Osteocyte (in vitro differentiated cells): ENCODE results near the gene HSD11B1L. TPM values are rescaled to one million over a fixed set of nuclear protein-coding genes. Genes with fewer than 3 reads are reported as not detected.

Source experiments
- DNase-seq: peaks from one replicate; pipeline ENCODE4 v3.0.0; 2021; ENCODE audit warnings: mixed read lengths; ENCODE audit not compliant: unreplicated experiment; ENCODE audit errors: extremely low spot score
- H3K27ac Mint-ChIP-seq: one replicate; pipeline ENCODE4 v1.8.0; 2021; ENCODE audit warnings: mild to moderate bottlenecking, mixed read lengths; ENCODE audit not compliant: unreplicated experiment
- H3K27me3 Mint-ChIP-seq: one replicate; pipeline ENCODE4 v1.8.0; 2021; ENCODE audit warnings: mixed read lengths; ENCODE audit not compliant: unreplicated experiment
- H3K36me3 Mint-ChIP-seq: one replicate; pipeline ENCODE4 v1.8.0; 2021; ENCODE audit warnings: mixed read lengths; ENCODE audit not compliant: unreplicated experiment
- H3K4me1 Mint-ChIP-seq: one replicate; pipeline ENCODE4 v1.8.0; 2021; ENCODE audit warnings: mixed read lengths; ENCODE audit not compliant: unreplicated experiment
- H3K4me3 Mint-ChIP-seq: one replicate; pipeline ENCODE4 v1.8.0; 2021; ENCODE audit warnings: mild to moderate bottlenecking, moderate library complexity, mixed read lengths; ENCODE audit not compliant: unreplicated experiment
- H3K9me3 Mint-ChIP-seq: one replicate; pipeline ENCODE4 v1.8.0; 2021; ENCODE audit warnings: mixed read lengths; ENCODE audit not compliant: unreplicated experiment
- total RNA-seq: library from RNA; stranded (reverse); gene quantifications from 2 replicates; pipeline ENCODE4 v1.2.1, GENCODE V29; 2021
- TF ChIP-seq, protein P1 (sequence below): fragments of 200-600 bp; sonication (generic); IDR thresholded peaks from 2 replicates; pipeline ENCODE4 v1.5.0; 2021; ENCODE audit warnings: antibody characterized with exemption, mild to moderate bottlenecking, moderate library complexity

The HSD11B1L gene
- total RNA-seq, 1 donor from 2014 or later: 10.7 TPM

DNA sequence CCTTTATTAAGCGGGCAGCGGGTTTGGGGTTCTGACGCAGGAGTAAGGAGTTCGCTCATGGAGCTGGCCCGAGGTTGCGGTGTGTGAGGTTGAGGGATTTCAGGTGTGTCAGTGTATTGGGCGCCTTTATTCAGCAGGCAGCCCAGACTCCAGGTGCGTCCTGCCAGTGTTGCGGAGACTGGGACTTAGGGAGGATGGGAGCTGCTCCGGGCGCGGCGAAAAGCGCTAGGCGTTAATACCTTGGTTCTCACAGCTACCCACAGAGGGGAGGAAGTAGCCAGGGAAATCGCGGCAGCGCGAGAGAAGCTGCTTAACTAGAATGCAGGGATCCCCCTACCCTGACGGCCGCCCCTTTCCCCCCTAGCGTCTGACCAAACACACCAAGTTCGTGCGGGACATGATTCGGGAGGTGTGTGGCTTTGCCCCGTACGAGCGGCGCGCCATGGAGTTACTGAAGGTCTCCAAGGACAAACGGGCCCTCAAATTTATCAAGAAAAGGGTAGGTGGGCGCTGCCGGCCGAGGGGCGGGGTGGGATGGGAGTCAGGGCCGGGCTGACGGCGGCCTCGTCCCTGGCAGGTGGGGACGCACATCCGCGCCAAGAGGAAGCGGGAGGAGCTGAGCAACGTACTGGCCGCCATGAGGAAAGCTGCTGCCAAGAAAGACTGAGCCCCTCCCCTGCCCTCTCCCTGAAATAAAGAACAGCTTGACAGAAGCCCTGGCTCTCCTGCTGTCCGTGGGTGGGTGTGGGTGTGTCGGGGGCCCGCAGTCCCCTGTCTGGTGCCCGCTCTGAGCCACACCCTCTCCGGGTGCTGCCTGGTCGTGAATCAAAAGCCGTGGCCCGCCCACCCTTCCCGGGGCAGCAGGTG, 10.4 kb downstream of the HSD11B1L start:
- H3K4me3 Mint-ChIP-seq: peak overlapping the region; percentile 97
- peaks cover 21% of the 10 kb centered on the region for H3K4me1 Mint-ChIP-seq
- DNase-seq: peak; percentile 82
- no peaks in the 10 kb centered on the region for H3K27me3 Mint-ChIP-seq
- H3K27ac Mint-ChIP-seq: peak overlapping the region; percentile 93
- H3K36me3 Mint-ChIP-seq: peaks cover 11% of the 10 kb centered on the region
- TF ChIP-seq, protein P1, sequence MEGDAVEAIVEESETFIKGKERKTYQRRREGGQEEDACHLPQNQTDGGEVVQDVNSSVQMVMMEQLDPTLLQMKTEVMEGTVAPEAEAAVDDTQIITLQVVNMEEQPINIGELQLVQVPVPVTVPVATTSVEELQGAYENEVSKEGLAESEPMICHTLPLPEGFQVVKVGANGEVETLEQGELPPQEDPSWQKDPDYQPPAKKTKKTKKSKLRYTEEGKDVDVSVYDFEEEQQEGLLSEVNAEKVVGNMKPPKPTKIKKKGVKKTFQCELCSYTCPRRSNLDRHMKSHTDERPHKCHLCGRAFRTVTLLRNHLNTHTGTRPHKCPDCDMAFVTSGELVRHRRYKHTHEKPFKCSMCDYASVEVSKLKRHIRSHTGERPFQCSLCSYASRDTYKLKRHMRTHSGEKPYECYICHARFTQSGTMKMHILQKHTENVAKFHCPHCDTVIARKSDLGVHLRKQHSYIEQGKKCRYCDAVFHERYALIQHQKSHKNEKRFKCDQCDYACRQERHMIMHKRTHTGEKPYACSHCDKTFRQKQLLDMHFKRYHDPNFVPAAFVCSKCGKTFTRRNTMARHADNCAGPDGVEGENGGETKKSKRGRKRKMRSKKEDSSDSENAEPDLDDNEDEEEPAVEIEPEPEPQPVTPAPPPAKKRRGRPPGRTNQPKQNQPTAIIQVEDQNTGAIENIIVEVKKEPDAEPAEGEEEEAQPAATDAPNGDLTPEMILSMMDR: no peak
- H3K9me3 Mint-ChIP-seq: no peaks in the 10 kb centered on the region

DNA sequence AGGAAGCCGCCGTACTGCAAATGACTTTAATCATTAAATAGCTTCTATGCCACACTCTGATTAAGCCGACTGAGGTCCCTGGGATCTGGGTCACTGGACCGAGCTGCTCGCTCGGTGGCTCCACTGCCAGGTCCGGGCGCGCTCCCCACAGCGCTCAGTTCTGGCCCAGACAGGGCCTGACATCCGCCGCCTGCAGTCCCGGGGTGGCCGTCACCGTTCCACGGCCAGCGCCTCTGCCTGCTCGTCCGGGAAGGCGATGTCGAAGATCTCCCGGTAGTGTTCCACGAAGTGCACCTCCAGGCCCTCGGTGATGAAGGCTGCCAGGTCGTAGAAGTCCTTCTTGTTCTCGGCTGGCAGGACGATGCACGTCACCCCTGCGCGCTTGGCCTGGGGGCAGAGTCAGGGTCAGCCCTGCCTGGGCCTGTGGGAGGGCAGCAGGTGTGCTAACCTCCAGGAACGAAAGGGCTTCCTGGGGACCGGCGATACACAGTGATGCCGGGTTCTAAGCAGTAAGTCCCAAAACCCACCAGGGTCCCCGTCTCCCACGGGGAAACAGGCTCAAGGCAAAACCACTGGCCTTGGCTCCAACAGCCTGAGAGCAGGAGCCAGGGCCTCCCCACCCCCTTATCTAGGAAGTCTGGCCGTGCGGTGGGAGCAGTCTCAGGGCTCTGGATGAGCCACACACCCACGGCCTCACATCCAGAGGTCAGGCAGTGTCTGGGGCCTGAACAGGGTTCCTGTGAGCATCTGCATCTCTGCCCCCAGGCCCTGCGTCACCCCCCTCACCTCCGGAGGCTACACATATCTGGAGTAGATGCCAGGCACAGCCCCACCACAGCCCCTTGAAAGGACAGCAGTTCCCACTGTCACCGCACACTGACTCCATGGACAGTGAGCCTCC, 11.2 kb downstream of the HSD11B1L start:
- DNase-seq: peak; percentile 83
- Mint-ChIP-seq H3K4me1 (peaks cover 18% of the 10 kb centered on the region), H3K27me3 (no peaks in the 10 kb centered on the region), H3K4me3 (peak overlapping the region; percentile 97), H3K27ac (peak overlapping the region; percentile 14), H3K36me3 (peaks cover 15% of the 10 kb centered on the region), H3K9me3 (no peaks in the 10 kb centered on the region)
- TF ChIP-seq, protein P1: no peak

DNA sequence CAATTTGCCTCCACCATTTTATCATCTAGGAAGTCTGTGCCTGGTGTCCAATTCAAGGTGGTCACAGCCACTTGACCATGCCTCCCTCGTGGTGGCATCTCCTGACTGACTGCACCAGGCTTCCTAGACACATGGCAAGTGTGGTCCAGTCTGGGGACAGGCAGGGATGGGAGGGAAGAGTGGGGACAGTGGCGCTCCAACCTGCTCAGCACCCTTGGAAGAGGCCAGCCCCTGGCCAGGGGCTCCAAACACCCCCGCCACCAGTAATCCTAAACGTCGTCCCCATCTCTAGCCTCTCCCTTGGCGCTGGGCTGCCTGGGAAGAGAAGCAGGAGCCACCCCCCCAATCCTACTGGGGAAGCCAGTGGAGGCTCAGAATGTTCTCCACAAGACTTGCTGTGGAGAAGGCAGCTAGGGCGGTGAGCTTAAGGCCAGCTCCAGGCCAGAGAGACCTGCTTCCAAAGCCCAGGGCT, 11.9 kb downstream of the HSD11B1L start:
- Mint-ChIP-seq H3K27me3 (no peaks in the 10 kb centered on the region), H3K36me3 (peaks cover 15% of the 10 kb centered on the region), H3K9me3 (no peaks in the 10 kb centered on the region), H3K27ac (peak overlapping the region; percentile 31), H3K4me1 (peaks cover 18% of the 10 kb centered on the region), H3K4me3 (peak overlapping the region; percentile 97)
- TF ChIP-seq, protein P1: no peak
- DNase-seq: no peak

DNA sequence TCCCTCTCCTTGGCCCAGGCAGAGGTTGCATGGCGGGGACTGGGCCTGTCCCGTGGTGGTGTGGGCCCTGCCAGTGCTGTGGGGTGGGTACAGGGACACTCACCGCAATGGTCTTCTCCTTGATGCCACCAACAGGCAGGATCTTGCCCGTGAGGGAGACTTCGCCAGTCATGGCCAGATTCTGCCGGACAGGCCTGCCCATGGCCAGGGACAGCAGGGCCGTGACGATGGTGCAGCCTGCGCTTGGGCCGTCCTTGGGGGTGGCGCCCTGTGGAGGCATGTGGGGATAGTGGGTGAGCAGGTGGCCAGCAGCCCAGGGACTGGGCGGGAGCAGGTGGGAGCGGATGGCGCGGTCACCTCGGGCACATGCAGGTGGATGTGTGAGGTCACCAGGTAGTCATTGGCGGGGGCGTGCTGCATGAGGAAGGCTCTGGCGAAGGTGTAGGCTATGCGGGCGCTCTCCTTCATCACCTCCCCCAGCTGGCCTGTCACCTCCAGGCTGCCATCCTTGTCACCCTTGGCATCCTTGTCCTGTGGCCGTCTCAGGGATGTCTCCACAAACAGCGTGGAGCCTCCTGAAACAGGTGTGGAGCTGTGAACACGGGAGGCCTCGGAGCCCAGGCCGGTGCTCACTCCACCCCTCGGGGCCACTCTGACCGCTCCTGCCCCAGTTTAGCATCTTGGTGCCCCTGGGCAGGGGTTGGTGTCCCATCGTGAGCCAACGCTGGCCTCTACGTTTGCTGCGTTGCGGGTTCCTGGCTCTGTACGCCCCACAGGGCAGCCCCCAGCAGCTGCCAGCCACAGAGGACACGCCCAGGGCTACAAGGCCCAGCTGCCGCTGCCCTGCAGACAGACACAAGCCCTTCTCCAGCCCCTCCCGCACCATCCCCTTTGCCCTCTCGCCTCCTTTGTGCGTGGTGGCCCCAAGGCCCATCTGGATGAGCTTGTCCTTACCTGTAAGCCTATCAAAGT, 12.7 kb downstream of the HSD11B1L start:
- TF ChIP-seq, protein P1: no peak
- no peaks in the 10 kb centered on the region for H3K27me3 Mint-ChIP-seq
- peaks cover 15% of the 10 kb centered on the region for H3K36me3 Mint-ChIP-seq
- no peak overlapping the region for H3K27ac Mint-ChIP-seq
- H3K4me1 Mint-ChIP-seq: peaks cover 18% of the 10 kb centered on the region
- no peak overlapping the region for H3K4me3 Mint-ChIP-seq
- H3K9me3 Mint-ChIP-seq: no peaks in the 10 kb centered on the region
- DNase-seq: no peak
